Measurements from ENCODE around the gene TSEN54. TPM values are rescaled to one million over a fixed set of nuclear protein-coding genes. Genes with fewer than 3 reads are reported as not detected.

The TSEN54 gene
- total and polyA plus RNA-seq, 2 experiments from 2014 or later: 42.5 to 52.3 TPM

DNA sequence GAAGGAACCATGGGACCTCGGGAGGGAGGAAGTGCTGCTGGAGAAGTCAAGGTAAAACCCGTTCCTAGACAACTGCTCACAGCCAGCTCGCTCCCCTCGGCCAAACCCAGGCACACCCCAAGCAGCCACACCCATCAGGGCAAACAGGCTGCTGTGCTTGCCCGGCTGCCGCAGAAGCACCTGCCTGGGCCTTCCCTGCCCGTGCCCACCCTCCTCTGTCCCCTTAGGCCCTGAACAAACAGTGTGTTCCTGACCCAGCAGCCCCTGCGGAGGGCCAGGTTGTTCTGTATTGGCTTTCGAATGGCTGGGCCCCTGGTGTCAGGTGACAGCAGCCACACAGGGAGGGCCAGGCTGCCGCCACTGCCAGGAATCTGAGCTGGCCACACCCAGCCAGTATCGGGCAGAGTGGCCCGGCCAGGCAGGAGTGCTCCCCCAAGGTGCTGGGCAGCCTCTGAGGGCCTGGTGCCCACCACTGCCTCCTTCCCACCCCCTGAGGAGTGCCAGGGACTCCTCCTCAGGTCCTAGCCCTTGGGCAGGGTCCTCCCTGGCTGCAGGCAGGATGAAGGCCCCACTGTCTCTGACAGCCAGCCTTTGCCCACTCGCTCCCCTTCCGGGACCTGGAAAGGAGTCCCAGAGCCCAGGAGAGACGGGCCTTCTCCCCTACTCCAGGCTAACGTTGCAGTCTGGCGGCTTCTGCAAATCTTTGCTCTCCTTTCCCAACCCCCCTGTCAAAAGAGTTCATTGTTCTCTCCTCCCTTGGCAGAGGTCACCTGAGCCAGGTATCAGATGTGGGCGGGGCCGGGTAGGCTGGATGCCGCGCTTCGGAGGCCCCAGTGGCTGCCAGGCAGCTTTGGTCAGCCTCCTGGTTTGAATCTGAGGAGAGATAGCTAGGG lies 33.2 kb downstream of the TSEN54 start:
- Histone ChIP-seq H3K27me3 (no peaks in the 10 kb centered on the region), H3K4me2 (peak overlapping the region; percentile 68), H3K9me2 (replicated peaks; ENCODE audit: insufficient read depth) (no peaks in the 10 kb centered on the region), H4K20me1 (ENCODE audit: insufficient read depth, poor library complexity, severe bottlenecking) (no peaks in the 10 kb centered on the region), H3K36me3 (replicated peaks; ENCODE audit: insufficient read depth, low read depth) (no peaks in the 10 kb centered on the region), H3K9me3 (ENCODE audit: low read depth) (no peaks in the 10 kb centered on the region), H3K27ac (peak overlapping the region; percentile 100), H3K4me3 (no peak overlapping the region), H3K4me1 (ENCODE audit: insufficient read depth) (peaks cover 48% of the 10 kb centered on the region), H3K79me2 (peaks cover 39% of the 10 kb centered on the region), H2AFZ (no peak overlapping the region)
- WGBS (ENCODE audit: low lambda C conversion rate, missing lambda C conversion rate): 37% methylated on average over 22 of the region's 22 CpGs
- TF ChIP-seq EZH2 (IDR thresholded peaks at IDR 0.05; ENCODE audit: borderline replicate concordance) (no peak), EZH2phosphoT487 (IDR thresholded peaks at IDR 0.05; ENCODE audit: low read depth, severe bottlenecking, unreplicated experiment) (no peak)
- TF ChIP-seq, protein P1, sequence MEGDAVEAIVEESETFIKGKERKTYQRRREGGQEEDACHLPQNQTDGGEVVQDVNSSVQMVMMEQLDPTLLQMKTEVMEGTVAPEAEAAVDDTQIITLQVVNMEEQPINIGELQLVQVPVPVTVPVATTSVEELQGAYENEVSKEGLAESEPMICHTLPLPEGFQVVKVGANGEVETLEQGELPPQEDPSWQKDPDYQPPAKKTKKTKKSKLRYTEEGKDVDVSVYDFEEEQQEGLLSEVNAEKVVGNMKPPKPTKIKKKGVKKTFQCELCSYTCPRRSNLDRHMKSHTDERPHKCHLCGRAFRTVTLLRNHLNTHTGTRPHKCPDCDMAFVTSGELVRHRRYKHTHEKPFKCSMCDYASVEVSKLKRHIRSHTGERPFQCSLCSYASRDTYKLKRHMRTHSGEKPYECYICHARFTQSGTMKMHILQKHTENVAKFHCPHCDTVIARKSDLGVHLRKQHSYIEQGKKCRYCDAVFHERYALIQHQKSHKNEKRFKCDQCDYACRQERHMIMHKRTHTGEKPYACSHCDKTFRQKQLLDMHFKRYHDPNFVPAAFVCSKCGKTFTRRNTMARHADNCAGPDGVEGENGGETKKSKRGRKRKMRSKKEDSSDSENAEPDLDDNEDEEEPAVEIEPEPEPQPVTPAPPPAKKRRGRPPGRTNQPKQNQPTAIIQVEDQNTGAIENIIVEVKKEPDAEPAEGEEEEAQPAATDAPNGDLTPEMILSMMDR (IDR thresholded peaks at IDR 0.05; ENCODE audit: poor library complexity): no peak
- DNase-seq (ENCODE audit: low spot score): peak; percentile 90

DNA sequence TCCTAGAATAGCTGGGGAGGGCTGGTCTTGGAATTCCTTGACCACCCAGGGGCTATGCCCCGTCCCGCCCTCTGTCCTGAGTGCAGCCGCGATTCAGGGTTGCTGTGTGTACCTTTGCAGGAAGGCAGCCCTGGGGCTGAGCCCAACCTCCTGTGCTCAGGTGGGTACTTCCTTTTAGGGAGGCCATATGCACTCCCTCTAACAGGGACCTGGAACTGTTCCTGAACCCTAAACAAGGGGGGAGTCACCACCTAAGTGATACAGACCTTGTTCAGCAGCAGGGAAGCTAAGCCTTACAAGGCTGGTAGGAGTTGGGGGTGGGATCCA lies 33.8 kb downstream of the TSEN54 start:
- Histone ChIP-seq H3K79me2 (peaks cover 40% of the 10 kb centered on the region), H3K9me2 (replicated peaks; ENCODE audit: insufficient read depth) (no peaks in the 10 kb centered on the region), H3K36me3 (replicated peaks; ENCODE audit: insufficient read depth, low read depth) (no peaks in the 10 kb centered on the region), H3K4me3 (no peak overlapping the region), H3K27ac (peak overlapping the region; percentile 100), H4K20me1 (ENCODE audit: insufficient read depth, poor library complexity, severe bottlenecking) (no peaks in the 10 kb centered on the region), H3K9me3 (ENCODE audit: low read depth) (no peaks in the 10 kb centered on the region), H3K4me1 (ENCODE audit: insufficient read depth) (peaks cover 48% of the 10 kb centered on the region), H3K4me2 (peak overlapping the region; percentile 68), H3K27me3 (no peaks in the 10 kb centered on the region), H2AFZ (no peak overlapping the region)
- 65% methylated on average over 4 of the region's 4 CpGs for WGBS (ENCODE audit: low lambda C conversion rate, missing lambda C conversion rate)
- DNase-seq (ENCODE audit: low spot score): no peak
- TF ChIP-seq, protein P1 (IDR thresholded peaks at IDR 0.05; ENCODE audit: poor library complexity): no peak
- no peak for TF ChIP-seq EZH2 (IDR thresholded peaks at IDR 0.05; ENCODE audit: borderline replicate concordance)
- TF ChIP-seq EZH2phosphoT487 (IDR thresholded peaks at IDR 0.05; ENCODE audit: low read depth, severe bottlenecking, unreplicated experiment): no peak

DNA sequence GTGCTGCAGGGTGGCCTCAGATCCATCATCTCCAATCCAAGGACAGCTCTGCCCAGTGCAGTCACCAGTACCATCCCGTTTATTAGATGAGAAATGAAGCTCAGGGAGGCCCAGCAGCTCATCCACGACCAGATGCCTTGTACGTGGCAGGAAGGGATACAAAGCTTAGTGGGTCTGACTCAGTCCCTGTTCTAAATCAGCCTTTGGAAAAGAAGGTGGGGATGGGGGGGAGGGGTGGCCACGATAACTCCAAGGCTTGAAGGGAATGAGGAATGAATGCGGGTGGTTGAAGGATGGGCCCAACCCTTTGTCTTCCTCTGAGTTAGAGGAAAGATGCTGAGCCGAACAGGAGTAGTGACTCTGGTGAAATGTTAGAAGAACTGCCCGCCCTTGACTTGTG lies 34.9 kb downstream of the TSEN54 start:
- Histone ChIP-seq H2AFZ (no peak overlapping the region), H3K27me3 (no peaks in the 10 kb centered on the region), H3K27ac (peak overlapping the region; percentile 100), H3K4me3 (no peak overlapping the region), H3K9me2 (replicated peaks; ENCODE audit: insufficient read depth) (no peaks in the 10 kb centered on the region), H3K4me1 (ENCODE audit: insufficient read depth) (peaks cover 49% of the 10 kb centered on the region), H3K36me3 (replicated peaks; ENCODE audit: insufficient read depth, low read depth) (no peaks in the 10 kb centered on the region), H3K79me2 (peaks cover 38% of the 10 kb centered on the region), H4K20me1 (ENCODE audit: insufficient read depth, poor library complexity, severe bottlenecking) (no peaks in the 10 kb centered on the region), H3K9me3 (ENCODE audit: low read depth) (no peaks in the 10 kb centered on the region), H3K4me2 (no peak overlapping the region)
- DNase-seq (ENCODE audit: low spot score): no peak
- 59% methylated on average over 7 of the region's 7 CpGs for WGBS (ENCODE audit: low lambda C conversion rate, missing lambda C conversion rate)
- TF ChIP-seq EZH2phosphoT487 (IDR thresholded peaks at IDR 0.05; ENCODE audit: low read depth, severe bottlenecking, unreplicated experiment): no peak

All from hepatocyte (in vitro differentiated cells).